CD4-positive, alpha-beta T cell (primary cell): Measurements from ENCODE around the gene PYHIN1. TPM values are rescaled to one million over a fixed set of nuclear protein-coding genes. Genes with fewer than 3 reads are reported as not detected.

Experiments used
- ATAC-seq: fragments of 200-7000 bp; cut with Tn5 transposase; one replicate; pipeline ENCODE4 v1.10.0; 2022; ENCODE audit warnings: mild to moderate bottlenecking; ENCODE audit not compliant: poor library complexity
- CTCF ChIA-PET: fragments of 350-600 bp; sonication (Branson Sonifier 250); formaldehyde crosslinking; loops from one replicate; lab custom pipeline; 2021; ENCODE audit warnings: antibody characterized with exemption, inconsistent platforms; lab: Charles Lee
- POLR2A ChIA-PET: fragments of 350-600 bp; sonication (Branson Sonifier 250); formaldehyde crosslinking; loops from one replicate; lab custom pipeline; 2021; ENCODE audit warnings: antibody characterized with exemption, inconsistent platforms; lab: Charles Lee
- DNase-seq, 14 experiments: peaks; one replicate each; pipeline ENCODE4 v3.0.0-alpha.2; 2013 to 2020; ENCODE audit warnings: mixed read lengths in 2 of 14
- H3K27ac ChIP-seq, 2 donors: one replicate each; pipeline versions ENCODE4 v1.5.1 to v1.7.0; 2013; ENCODE audit warnings: low read length in 2 of 2, low read depth in 1 of 2, mild to moderate bottlenecking in 1 of 2
- H3K27me3 ChIP-seq, 2 experiments: 1 replicate in 1 of 2; 2 replicates in 1 of 2; pipeline versions ENCODE4 v1.6.1 to v1.7.0; 2013; ENCODE audit warnings: low read length in 2 of 2, control low read depth in 1 of 2, mild to moderate bottlenecking in 1 of 2, moderate library complexity in 1 of 2; ENCODE audit not compliant: insufficient read depth in 2 of 2, control insufficient read depth in 1 of 2
- H3K36me3 ChIP-seq: one replicate; pipeline ENCODE4 v1.6.1; 2013; ENCODE audit warnings: low read length, control low read depth; ENCODE audit not compliant: insufficient read depth
- H3K4me1 ChIP-seq: one replicate; pipeline ENCODE4 v1.6.1; 2013; ENCODE audit warnings: low read length, control low read depth; ENCODE audit not compliant: insufficient read depth
- H3K4me3 ChIP-seq: one replicate; pipeline ENCODE4 v1.5.1; 2013; ENCODE audit warnings: mild to moderate bottlenecking, low read length, moderate library complexity
- H3K9me3 ChIP-seq, 2 experiments: 1 replicate in 1 of 2; 2 replicates in 1 of 2; pipeline versions ENCODE4 v1.6.1 to v1.7.0; 2013; ENCODE audit warnings: low read length in 2 of 2, mild to moderate bottlenecking in 2 of 2, control low read depth in 1 of 2, moderate library complexity in 1 of 2; ENCODE audit not compliant: control insufficient read depth in 1 of 2, insufficient read depth in 1 of 2
- H3K27ac Mint-ChIP-seq: one replicate; pipeline ENCODE4 v1.8.0; 2020; ENCODE audit warnings: mixed read lengths
- H3K27me3 Mint-ChIP-seq: one replicate; pipeline ENCODE4 v1.8.0; 2021; ENCODE audit warnings: mixed read lengths
- H3K36me3 Mint-ChIP-seq: one replicate; pipeline ENCODE4 v1.8.0; 2021; ENCODE audit warnings: low read depth, mixed read lengths
- H3K4me1 Mint-ChIP-seq: one replicate; pipeline ENCODE4 v1.8.0; 2021; ENCODE audit warnings: low read depth, mixed read lengths
- H3K4me3 Mint-ChIP-seq: one replicate; pipeline ENCODE4 v1.8.0; 2020; ENCODE audit warnings: mild to moderate bottlenecking, mixed read lengths
- H3K9me3 Mint-ChIP-seq: one replicate; pipeline ENCODE4 v1.8.0; 2020; ENCODE audit warnings: mixed read lengths
- CTCF ChIP-seq: fragments of 200-600 bp; IDR thresholded peaks from one replicate; pipeline ENCODE4 v1.8.0; 2022; ENCODE audit warnings: antibody characterized with exemption, mild to moderate bottlenecking
- intact Hi-C, 2 experiments: fragments of 100-400 bp; cut with DNase I in 1 of 2; cut with micrococcal nuclease in 1 of 2; formaldehyde crosslinking; loops; one replicate each; pipeline versions ENCODE4 v1.15.1 to v1.9.0; 2023 to 2025; cut with DNase I, micrococcal nuclease
- total RNA-seq, 174 experiments: library from RNA in 2 of 174; stranded (reverse) in 2 of 174; gene quantifications; one replicate each; pipeline ENCODE4 v1.2.3 and lab custom pipeline; 2021 to 2026

Gene PYHIN1
- total RNA-seq, 2 experiments from 2014 or later = 15.2 to 16.2 TPM

DNA sequence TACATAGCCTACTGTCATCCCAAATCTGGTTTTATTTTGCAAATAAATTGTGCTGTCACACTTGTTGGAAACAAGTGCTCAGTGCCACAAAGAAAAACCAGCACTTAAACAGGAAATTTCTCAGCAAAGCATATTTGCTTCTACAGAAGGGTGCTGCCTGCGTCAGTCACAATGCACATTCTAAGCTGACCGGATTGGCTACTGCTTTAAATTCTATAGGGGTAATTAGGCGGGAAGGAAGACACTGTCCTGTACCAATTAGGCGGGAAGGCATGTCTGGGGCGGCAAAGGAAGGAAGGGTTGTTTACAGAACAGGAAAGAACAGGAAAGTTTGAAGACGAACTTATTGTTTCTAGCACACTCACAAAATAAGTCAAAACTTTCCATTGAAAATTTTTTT is 81.1 kb downstream of the PYHIN1 start:
- DNase-seq (peak in 9 of 14 experiments; percentile 20 to 88 (median 47)), ATAC-seq (peak; percentile 29)
- Mint-ChIP-seq H3K9me3 (no peaks in the 10 kb centered on the region), H3K27ac (peak overlapping the region; percentile 83), H3K36me3 (peaks cover 61% of the 10 kb centered on the region), H3K27me3 (no peaks in the 10 kb centered on the region), H3K4me1 (peaks cover 84% of the 10 kb centered on the region), H3K4me3 (peak overlapping the region; percentile 95)
- POLR2A ChIA-PET = interaction anchor here (1.4 kb wide), 1 partner anchor 81 kb away, joined by 3 read pairs; the partner anchor contains the start of gene PYHIN1
- peaks cover 46% of the 10 kb centered on the region for H3K4me1 ChIP-seq
- TF ChIP-seq CTCF = no peak
- intact Hi-C loops = loop anchor here in 1 of 2 experiments (5.0 kb wide), 1 partner anchor 55 kb away; no protein-coding TSS in a partner anchor
- CTCF ChIA-PET = no interaction called here
- peaks cover 32% of the 10 kb centered on the region for H3K36me3 ChIP-seq
- H3K27me3 ChIP-seq = no peaks in the 10 kb centered on the region
- peak overlapping the region; percentile 69 for H3K4me3 ChIP-seq
- peak overlapping the region; percentile 35 to 48 for H3K27ac ChIP-seq
- no peaks in the 10 kb centered on the region for H3K9me3 ChIP-seq

DNA sequence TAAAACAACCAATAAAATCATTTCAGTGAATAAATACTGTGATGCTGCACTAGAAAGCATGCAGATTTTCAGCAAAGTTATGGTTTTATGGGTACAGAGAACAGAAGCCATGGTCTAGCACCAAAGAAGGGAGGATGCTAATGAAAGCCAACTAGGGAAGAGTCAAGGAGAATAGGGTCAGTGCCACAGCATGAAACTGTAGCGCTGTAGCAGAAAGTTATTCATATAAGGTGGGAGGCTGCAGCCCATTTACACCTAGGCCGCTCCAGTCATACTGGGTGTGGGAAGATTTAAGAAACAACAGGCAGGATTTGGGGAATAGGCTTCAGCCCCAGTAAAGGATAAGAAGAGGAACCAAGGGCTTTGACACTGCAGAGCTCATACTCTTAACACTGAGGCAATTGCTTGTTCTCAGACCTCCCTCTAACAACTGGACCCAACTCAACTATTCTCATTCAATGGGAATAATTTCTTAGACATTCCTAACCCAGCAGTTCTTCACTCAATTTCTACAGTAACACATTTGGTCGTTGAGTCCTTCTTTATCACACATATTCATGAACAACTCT is 82.7 kb downstream of the PYHIN1 start:
- no peaks in the 10 kb centered on the region for H3K27me3 Mint-ChIP-seq

GRCh38 chr1:159014851-159015250 is 83.5 kb downstream of the PYHIN1 start:
- CTCF ChIA-PET = no interaction called here
- Mint-ChIP-seq H3K9me3 (no peaks in the 10 kb centered on the region), H3K4me1 (peaks cover 83% of the 10 kb centered on the region), H3K27ac (peak overlapping the region; percentile 83), H3K4me3 (peak overlapping the region; percentile 95), H3K36me3 (peaks cover 82% of the 10 kb centered on the region), H3K27me3 (no peaks in the 10 kb centered on the region)
- no peaks in the 10 kb centered on the region for H3K9me3 ChIP-seq
- H3K36me3 ChIP-seq = peaks cover 54% of the 10 kb centered on the region
- H3K27ac ChIP-seq = no peak overlapping the region
- H3K4me3 ChIP-seq = peak overlapping the region; percentile 69
- H3K4me1 ChIP-seq = peaks cover 38% of the 10 kb centered on the region
- DNase-seq = no peak
- POLR2A ChIA-PET = interaction anchor here (1.2 kb wide), 1 partner anchor 9 kb away, joined by 3 read pairs; no protein-coding TSS in a partner anchor
- no peak for ATAC-seq
- no peak for TF ChIP-seq CTCF
- intact Hi-C loops = loop anchor here (5.0 kb wide), 2 partner anchors 37 to 52 kb away; no protein-coding TSS in a partner anchor
- no peaks in the 10 kb centered on the region for H3K27me3 ChIP-seq

More for the DNA sequence above, 82.7 kb downstream of the PYHIN1 start:
- Histone ChIP-seq H3K36me3 (peaks cover 48% of the 10 kb centered on the region), H3K27me3 (no peaks in the 10 kb centered on the region), H3K4me3 (peak overlapping the region; percentile 69), H3K4me1 (peaks cover 42% of the 10 kb centered on the region), H3K9me3 (no peaks in the 10 kb centered on the region), H3K27ac (peak overlapping the region in 1 of 2 donors; percentile 2)
- intact Hi-C loops = loop anchor here in 1 of 2 experiments (5.0 kb wide), 1 partner anchor 53 kb away; no protein-coding TSS in a partner anchor
- POLR2A ChIA-PET = interaction anchor here (1.2 kb wide), 1 partner anchor 9 kb away, joined by 3 read pairs; no protein-coding TSS in a partner anchor
- Mint-ChIP-seq H3K27ac (peak overlapping the region; percentile 83), H3K36me3 (peaks cover 76% of the 10 kb centered on the region), H3K4me1 (peaks cover 83% of the 10 kb centered on the region), H3K4me3 (peak overlapping the region; percentile 95), H3K9me3 (no peaks in the 10 kb centered on the region)
- DNase-seq = no peak
- no peak for TF ChIP-seq CTCF
- CTCF ChIA-PET = interaction anchor here (1.1 kb wide), 1 partner anchor 16 kb away, joined by 3 read pairs; no protein-coding TSS in a partner anchor
- no peak for ATAC-seq
